ENCODE results near the gene PTPRK.

Gene PTPRK

DNA sequence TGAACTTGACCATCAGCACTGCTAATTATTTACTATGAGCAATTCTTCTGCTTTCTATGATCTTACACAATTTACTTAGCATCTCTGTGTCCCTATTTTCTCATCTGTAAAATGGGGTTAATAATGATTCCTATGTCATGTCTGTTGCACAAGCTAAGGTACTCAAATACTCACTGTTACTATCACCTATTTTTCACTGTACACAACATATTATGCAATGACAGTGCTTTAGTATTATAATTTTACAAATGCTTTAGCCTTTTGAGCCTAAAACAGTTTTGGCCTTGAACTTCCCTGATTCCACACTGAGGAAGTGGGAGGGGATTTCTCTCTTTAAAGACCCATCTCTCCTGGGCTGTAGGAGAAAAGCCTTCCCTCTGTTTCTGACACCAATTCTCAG lies 582.7 kb downstream of the PTPRK start:
- H3K4me3 ChIP-seq, result no peak overlapping the region
- H3K27me3 ChIP-seq, result no peaks in the 10 kb centered on the region
- no peak overlapping the region for H3K27ac ChIP-seq
- H3K4me1 ChIP-seq, result peaks cover 0 to 9% (median 0%) of the 10 kb centered on the region in 4 donors
- no peaks in the 10 kb centered on the region for H3K36me3 ChIP-seq
- peaks cover 0 to 4% (median 0%) of the 10 kb centered on the region in 3 donors for H3K9me3 ChIP-seq
- TF ChIP-seq, protein P1, sequence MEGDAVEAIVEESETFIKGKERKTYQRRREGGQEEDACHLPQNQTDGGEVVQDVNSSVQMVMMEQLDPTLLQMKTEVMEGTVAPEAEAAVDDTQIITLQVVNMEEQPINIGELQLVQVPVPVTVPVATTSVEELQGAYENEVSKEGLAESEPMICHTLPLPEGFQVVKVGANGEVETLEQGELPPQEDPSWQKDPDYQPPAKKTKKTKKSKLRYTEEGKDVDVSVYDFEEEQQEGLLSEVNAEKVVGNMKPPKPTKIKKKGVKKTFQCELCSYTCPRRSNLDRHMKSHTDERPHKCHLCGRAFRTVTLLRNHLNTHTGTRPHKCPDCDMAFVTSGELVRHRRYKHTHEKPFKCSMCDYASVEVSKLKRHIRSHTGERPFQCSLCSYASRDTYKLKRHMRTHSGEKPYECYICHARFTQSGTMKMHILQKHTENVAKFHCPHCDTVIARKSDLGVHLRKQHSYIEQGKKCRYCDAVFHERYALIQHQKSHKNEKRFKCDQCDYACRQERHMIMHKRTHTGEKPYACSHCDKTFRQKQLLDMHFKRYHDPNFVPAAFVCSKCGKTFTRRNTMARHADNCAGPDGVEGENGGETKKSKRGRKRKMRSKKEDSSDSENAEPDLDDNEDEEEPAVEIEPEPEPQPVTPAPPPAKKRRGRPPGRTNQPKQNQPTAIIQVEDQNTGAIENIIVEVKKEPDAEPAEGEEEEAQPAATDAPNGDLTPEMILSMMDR (IDR thresholded peaks at IDR 0.05), result no peak
- no peak for DNase-seq
- intact Hi-C loops (cut with DNase I; ENCODE audit: low total_unique reads), result no loop called here

DNA sequence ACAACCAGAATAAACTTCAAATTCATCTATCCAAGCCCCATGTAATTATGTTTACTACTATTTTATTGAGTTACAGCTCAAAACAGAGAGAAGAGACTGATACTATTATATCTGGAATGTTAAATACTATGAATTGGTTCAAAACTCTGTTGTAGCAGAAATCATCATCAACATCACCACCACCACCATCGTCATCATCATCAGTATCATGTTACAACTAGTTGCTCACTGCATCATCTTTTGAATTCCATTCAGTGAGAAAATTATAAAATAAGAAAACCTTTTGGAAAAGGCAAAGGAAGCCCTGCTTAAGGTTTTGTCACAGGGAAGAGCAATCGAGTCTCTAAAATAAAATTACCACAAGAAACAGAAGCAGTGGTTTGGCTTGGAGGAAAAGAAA lies 583.3 kb downstream of the PTPRK start:
- no peak overlapping the region for H3K27ac ChIP-seq
- intact Hi-C loops (cut with DNase I; ENCODE audit: low total_unique reads), result no loop called here
- TF ChIP-seq, protein P1 (IDR thresholded peaks at IDR 0.05), result no peak
- H3K36me3 ChIP-seq, result no peaks in the 10 kb centered on the region
- H3K9me3 ChIP-seq, result peaks cover 0 to 7% (median 0%) of the 10 kb centered on the region in 3 donors
- H3K4me1 ChIP-seq, result peaks cover 0 to 9% (median 0%) of the 10 kb centered on the region in 4 donors
- H3K4me3 ChIP-seq, result no peak overlapping the region
- DNase-seq, result no peak
- H3K27me3 ChIP-seq, result no peaks in the 10 kb centered on the region

DNA sequence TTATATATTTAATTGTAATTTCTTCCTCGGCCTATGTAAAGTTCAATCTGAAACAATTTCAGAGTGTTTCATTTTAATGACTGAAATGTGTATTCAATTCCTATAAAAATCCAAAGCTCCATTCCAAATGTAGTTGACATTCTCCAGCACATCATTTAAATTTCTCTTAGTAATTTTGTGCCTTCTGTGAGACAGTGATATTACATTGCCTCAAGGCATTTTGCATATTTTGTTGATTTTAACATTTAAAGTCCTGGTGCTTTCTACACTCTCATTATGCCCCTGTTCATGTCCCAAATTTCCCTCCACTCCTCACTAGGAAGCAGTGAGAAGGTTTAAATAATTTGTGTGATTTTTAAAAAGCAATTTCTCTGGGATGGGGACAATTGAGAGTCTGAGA lies 585.4 kb downstream of the PTPRK start:
- Histone ChIP-seq H3K27ac (no peak overlapping the region), H3K27me3 (no peaks in the 10 kb centered on the region), H3K4me3 (no peak overlapping the region), H3K9me3 (peaks cover 0 to 7% (median 0%) of the 10 kb centered on the region in 3 donors), H3K4me1 (peaks cover 0 to 8% (median 0%) of the 10 kb centered on the region in 4 donors), H3K36me3 (no peaks in the 10 kb centered on the region)
- intact Hi-C loops (cut with DNase I; ENCODE audit: low total_unique reads), result no loop called here
- DNase-seq, result no peak
- TF ChIP-seq, protein P1 (IDR thresholded peaks at IDR 0.05), result no peak

DNA sequence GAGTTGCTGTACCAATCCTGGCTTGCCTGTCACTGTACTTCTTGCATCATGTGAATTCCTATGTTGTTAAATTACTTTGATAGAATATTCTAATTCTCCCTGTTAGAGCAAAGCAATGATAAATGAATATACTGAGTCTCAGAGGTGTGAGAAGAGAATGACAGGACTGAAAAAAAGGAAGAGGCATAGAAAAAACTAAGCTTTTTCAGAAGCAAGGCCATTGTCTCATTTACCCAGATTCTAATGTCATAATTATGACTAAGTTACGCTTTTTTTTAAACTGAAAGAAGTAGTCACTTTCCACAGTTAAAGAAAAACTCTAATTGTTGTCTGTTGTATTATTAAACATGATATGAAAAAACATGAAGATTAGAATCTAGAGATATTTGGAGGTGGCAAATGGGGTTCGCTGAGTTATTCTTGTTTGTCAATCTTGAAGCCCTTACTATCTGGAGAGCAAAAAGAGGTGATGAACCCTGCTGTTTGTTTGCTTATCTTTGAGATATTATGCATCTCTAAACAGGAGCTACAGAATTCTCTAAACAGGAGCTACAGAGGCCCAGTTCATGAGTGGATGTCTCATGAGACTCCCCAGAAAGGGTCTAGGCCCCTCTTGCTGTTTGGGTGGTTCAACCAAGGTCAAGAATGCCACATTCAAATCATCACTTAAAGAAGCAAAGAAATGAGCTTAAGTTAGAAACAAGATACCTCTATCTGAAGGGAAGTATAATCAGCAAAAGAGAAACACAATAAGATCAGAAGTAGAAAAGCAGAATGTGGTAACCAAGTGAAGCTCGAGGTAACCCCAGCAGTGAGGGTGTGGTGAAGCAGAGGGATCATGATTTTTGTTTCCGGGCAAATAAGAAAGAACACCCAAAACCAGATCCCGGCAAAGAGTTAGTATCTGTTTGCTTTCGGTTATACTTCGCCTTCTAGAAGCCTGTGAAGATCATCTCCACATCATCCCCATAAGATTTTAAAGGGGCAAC lies 586.3 kb downstream of the PTPRK start:
- TF ChIP-seq, protein P1 (IDR thresholded peaks at IDR 0.05), result no peak
- Histone ChIP-seq H3K9me3 (peaks cover 0 to 7% (median 0%) of the 10 kb centered on the region in 3 donors), H3K27me3 (no peaks in the 10 kb centered on the region), H3K27ac (no peak overlapping the region), H3K4me3 (no peak overlapping the region), H3K4me1 (no peaks in the 10 kb centered on the region), H3K36me3 (no peaks in the 10 kb centered on the region)
- intact Hi-C loops (cut with DNase I; ENCODE audit: low total_unique reads), result no loop called here
- DNase-seq, result no peak

DNA sequence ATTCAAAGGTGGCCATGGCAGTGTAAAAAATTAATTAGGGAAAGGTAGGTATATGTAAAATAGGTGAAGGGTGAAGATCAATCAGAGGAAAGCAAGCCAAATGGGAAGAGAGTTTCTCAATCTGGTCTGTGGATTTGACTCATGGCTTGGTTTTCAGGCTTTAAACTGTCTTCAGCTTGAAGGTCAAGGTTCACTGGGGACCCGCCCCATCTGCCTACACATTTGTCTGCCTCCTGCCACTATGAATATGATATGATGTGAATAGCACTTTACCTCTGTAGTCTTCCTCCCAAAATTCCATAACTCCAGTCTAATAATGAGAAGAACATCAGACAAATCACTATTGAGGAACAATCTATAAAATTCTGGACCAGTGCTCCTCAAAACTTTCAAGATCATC lies 587.3 kb downstream of the PTPRK start:
- Histone ChIP-seq H3K4me1 (no peaks in the 10 kb centered on the region), H3K27ac (no peak overlapping the region), H3K4me3 (no peak overlapping the region), H3K9me3 (peaks cover 0 to 7% (median 0%) of the 10 kb centered on the region in 3 donors), H3K27me3 (no peaks in the 10 kb centered on the region), H3K36me3 (no peaks in the 10 kb centered on the region)
- TF ChIP-seq, protein P1 (IDR thresholded peaks at IDR 0.05), result no peak
- no peak for DNase-seq
- intact Hi-C loops (cut with DNase I; ENCODE audit: low total_unique reads), result no loop called here

Measured in tibial artery (tissue), 4 donors.